ENCODE measurements around the gene PHACTR1.

GRCh38 chr6:13278164-13278563 lies 561.6 kb downstream of the PHACTR1 start:
- TF ChIP-seq POLR2AphosphoS5 (IDR thresholded peaks at IDR 0.05; ENCODE audit: borderline replicate concordance, low read depth, low read length), result no peak
- no peak for TF ChIP-seq EZH2 (IDR thresholded peaks at IDR 0.05)
- TF ChIP-seq FOXP2 (optimal IDR thresholded peaks at IDR 0.05; ENCODE audit: control extremely low read depth, extremely low read length, insufficient read depth), result no peak

All from SK-N-MC (cell line).